ENCODE data around the gene NT5DC2. TPM values are rescaled to one million over a fixed set of nuclear protein-coding genes. Genes with fewer than 3 reads are reported as not detected.

Gene NT5DC2
- total RNA-seq, 1 donor from 2014 or later: 75.6 TPM

- intact Hi-C loops (cut with micrococcal nuclease): no loop called here
- Mint-ChIP-seq H3K4me1 (no peaks in the 10 kb centered on the region), H3K36me3 (ENCODE audit: low read depth) (peaks cover 36% of the 10 kb centered on the region), H3K27ac (no peak overlapping the region), H3K9me3 (no peaks in the 10 kb centered on the region), H3K4me3 (no peak overlapping the region), H3K27me3 (no peaks in the 10 kb centered on the region)
- DNase-seq: no peak
These were observed 44.9 kb downstream of the NT5DC2 start for GRCh38 chr3:52488746-52489145.

- no peak for DNase-seq
- H3K4me3 Mint-ChIP-seq: no peak overlapping the region
- no peaks in the 10 kb centered on the region for H3K4me1 Mint-ChIP-seq
- peaks cover 38% of the 10 kb centered on the region for H3K36me3 Mint-ChIP-seq (ENCODE audit: low read depth)
- H3K27ac Mint-ChIP-seq: no peak overlapping the region
- no peaks in the 10 kb centered on the region for H3K9me3 Mint-ChIP-seq
- no peaks in the 10 kb centered on the region for H3K27me3 Mint-ChIP-seq
- intact Hi-C loops (cut with micrococcal nuclease): no loop called here
These were observed 45.6 kb downstream of the NT5DC2 start for GRCh38 chr3:52487788-52488691.

GRCh38 chr3:52487050-52487787 is 46.4 kb downstream of the NT5DC2 start:
- DNase-seq: no peak
- intact Hi-C loops (cut with micrococcal nuclease): no loop called here
- H3K4me3 Mint-ChIP-seq: no peak overlapping the region
- H3K27ac Mint-ChIP-seq: no peak overlapping the region
- H3K9me3 Mint-ChIP-seq: no peaks in the 10 kb centered on the region
- no peaks in the 10 kb centered on the region for H3K27me3 Mint-ChIP-seq
- H3K36me3 Mint-ChIP-seq (ENCODE audit: low read depth): peaks cover 38% of the 10 kb centered on the region
- H3K4me1 Mint-ChIP-seq: no peaks in the 10 kb centered on the region

GRCh38 chr3:52484680-52485461 is 48.8 kb downstream of the NT5DC2 start:
- Mint-ChIP-seq H3K4me3 (no peak overlapping the region), H3K27ac (no peak overlapping the region), H3K9me3 (no peaks in the 10 kb centered on the region), H3K4me1 (no peaks in the 10 kb centered on the region), H3K27me3 (no peaks in the 10 kb centered on the region), H3K36me3 (ENCODE audit: low read depth) (peaks cover 41% of the 10 kb centered on the region)
- intact Hi-C loops (cut with micrococcal nuclease): no loop called here
- DNase-seq: no peak

- DNase-seq: no peak
- Mint-ChIP-seq H3K4me3 (no peak overlapping the region), H3K27me3 (no peaks in the 10 kb centered on the region), H3K9me3 (no peaks in the 10 kb centered on the region), H3K4me1 (no peaks in the 10 kb centered on the region), H3K36me3 (ENCODE audit: low read depth) (peaks cover 48% of the 10 kb centered on the region), H3K27ac (no peak overlapping the region)
- intact Hi-C loops (cut with micrococcal nuclease): no loop called here
These were observed 49.9 kb downstream of the NT5DC2 start for GRCh38 chr3:52483577-52484381.

- H3K36me3 Mint-ChIP-seq (ENCODE audit: low read depth): peaks cover 50% of the 10 kb centered on the region
- no peaks in the 10 kb centered on the region for H3K9me3 Mint-ChIP-seq
- H3K4me1 Mint-ChIP-seq: no peaks in the 10 kb centered on the region
- no peaks in the 10 kb centered on the region for H3K27me3 Mint-ChIP-seq
- H3K4me3 Mint-ChIP-seq: no peak overlapping the region
- no peak overlapping the region for H3K27ac Mint-ChIP-seq
- no peak for DNase-seq
- intact Hi-C loops (cut with micrococcal nuclease): no loop called here
These were observed 50.6 kb downstream of the NT5DC2 start for GRCh38 chr3:52483081-52483480.

- Mint-ChIP-seq H3K27me3 (no peaks in the 10 kb centered on the region), H3K27ac (no peak overlapping the region), H3K36me3 (ENCODE audit: low read depth) (peaks cover 53% of the 10 kb centered on the region), H3K4me3 (no peak overlapping the region), H3K9me3 (no peaks in the 10 kb centered on the region), H3K4me1 (no peaks in the 10 kb centered on the region)
- peak; percentile 67 for DNase-seq
- intact Hi-C loops (cut with micrococcal nuclease): no loop called here
These were observed 51.7 kb downstream of the NT5DC2 start for GRCh38 chr3:52481819-52482521.

- Mint-ChIP-seq H3K27me3 (no peaks in the 10 kb centered on the region), H3K9me3 (no peaks in the 10 kb centered on the region), H3K36me3 (ENCODE audit: low read depth) (peaks cover 55% of the 10 kb centered on the region), H3K4me1 (no peaks in the 10 kb centered on the region), H3K4me3 (no peak overlapping the region), H3K27ac (no peak overlapping the region)
- DNase-seq: no peak
- intact Hi-C loops (cut with micrococcal nuclease): no loop called here
These were observed 52.6 kb downstream of the NT5DC2 start for GRCh38 chr3:52480768-52481715.

- no peak overlapping the region for H3K27ac Mint-ChIP-seq
- DNase-seq: no peak
- H3K9me3 Mint-ChIP-seq: no peaks in the 10 kb centered on the region
- H3K36me3 Mint-ChIP-seq (ENCODE audit: low read depth): peaks cover 58% of the 10 kb centered on the region
- intact Hi-C loops (cut with micrococcal nuclease): no loop called here
- H3K4me3 Mint-ChIP-seq: no peak overlapping the region
- H3K27me3 Mint-ChIP-seq: no peaks in the 10 kb centered on the region
- H3K4me1 Mint-ChIP-seq: no peaks in the 10 kb centered on the region
These were observed 53.6 kb downstream of the NT5DC2 start for GRCh38 chr3:52479877-52480575.

- Mint-ChIP-seq H3K9me3 (no peaks in the 10 kb centered on the region), H3K27me3 (no peaks in the 10 kb centered on the region), H3K4me3 (no peak overlapping the region), H3K27ac (no peak overlapping the region), H3K4me1 (no peaks in the 10 kb centered on the region), H3K36me3 (ENCODE audit: low read depth) (peaks cover 60% of the 10 kb centered on the region)
- no peak for DNase-seq
- intact Hi-C loops (cut with micrococcal nuclease): no loop called here
These were observed 54.4 kb downstream of the NT5DC2 start for GRCh38 chr3:52479037-52479876.

- Mint-ChIP-seq H3K36me3 (ENCODE audit: low read depth) (peaks cover 63% of the 10 kb centered on the region), H3K27me3 (no peaks in the 10 kb centered on the region), H3K4me1 (no peaks in the 10 kb centered on the region), H3K9me3 (no peaks in the 10 kb centered on the region), H3K4me3 (no peak overlapping the region), H3K27ac (no peak overlapping the region)
- no peak for DNase-seq
- intact Hi-C loops (cut with micrococcal nuclease): no loop called here
These were observed 55.9 kb downstream of the NT5DC2 start for GRCh38 chr3:52477796-52478095.
